ENCODE measurements around the gene PCDHB7. TPM values are rescaled to one million over a fixed set of nuclear protein-coding genes. Genes with fewer than 3 reads are reported as not detected.
"Not testable (repeated sequence)": the region's sequence is repeated elsewhere in the genome, so short reads cannot be mapped to it uniquely, and the experiment has no call there.

The PCDHB7 gene
- total RNA-seq, 2 donors from 2014 or later = 4.2 to 7.1 TPM

GRCh38 chr5:141174291-141175104, 2.1 kb downstream of the PCDHB7 start:
- DNase-seq (ENCODE audit: low spot score); H3K27me3 ChIP-seq (replicated peaks; ENCODE audit: insufficient read depth); ATAC-seq (ENCODE audit: insufficient number of reproducible peaks, low FRiP score, low read depth); H3K27ac ChIP-seq; H3K4me1 ChIP-seq (ENCODE audit: control insufficient read depth in 1 of 2, low read depth in 2 of 2); H3K4me3 ChIP-seq; H3K36me3 ChIP-seq: not testable (repeated sequence)
- H3K9me3 ChIP-seq = peaks cover 45% of the 10 kb centered on the region

- H3K36me3 ChIP-seq = no peaks in the 10 kb centered on the region
- H3K9me3 ChIP-seq = peaks cover 48% of the 10 kb centered on the region
- DNase-seq (ENCODE audit: low spot score) = no peak
- TF ChIP-seq CTCF (IDR thresholded peaks at IDR 0.05) = no peak
- no peak overlapping the region for H3K4me3 ChIP-seq
- H3K27ac ChIP-seq = no peak overlapping the region
- no peak for ATAC-seq (ENCODE audit: insufficient number of reproducible peaks, low FRiP score, low read depth)
- no peaks in the 10 kb centered on the region for H3K27me3 ChIP-seq (replicated peaks; ENCODE audit: insufficient read depth)
- no peaks in the 10 kb centered on the region for H3K4me1 ChIP-seq (ENCODE audit: control insufficient read depth in 1 of 2, low read depth in 2 of 2)
Observed at GRCh38 chr5:141175933-141176332, 3.5 kb downstream of the PCDHB7 start.

GRCh38 chr5:141177577-141178191, 5.2 kb downstream of the PCDHB7 start, which contains the start of gene PCDHB8:
TSS of gene PCDHB8 (plus strand) at chr5:141177790. CDS start at chr5:141178035, 245 bp downstream.
- H3K9me3 ChIP-seq = peaks cover 51% of the 10 kb centered on the region

GRCh38 chr5:141179371-141179770, 6.9 kb downstream of the PCDHB7 start:
- H3K36me3 ChIP-seq; DNase-seq (ENCODE audit: low spot score); H3K4me1 ChIP-seq (ENCODE audit: control insufficient read depth in 1 of 2, low read depth in 2 of 2); H3K4me3 ChIP-seq; H3K27ac ChIP-seq; ATAC-seq (ENCODE audit: insufficient number of reproducible peaks, low FRiP score, low read depth); H3K27me3 ChIP-seq (replicated peaks; ENCODE audit: insufficient read depth): not testable (repeated sequence)
- H3K9me3 ChIP-seq = peaks cover 62% of the 10 kb centered on the region

More at GRCh38 chr5:141177577-141178191, 5.2 kb downstream of the PCDHB7 start, which contains the start of gene PCDHB8:
- H3K27me3 ChIP-seq (replicated peaks; ENCODE audit: insufficient read depth); H3K36me3 ChIP-seq; H3K4me3 ChIP-seq; H3K27ac ChIP-seq; DNase-seq (ENCODE audit: low spot score); ATAC-seq (ENCODE audit: insufficient number of reproducible peaks, low FRiP score, low read depth); H3K4me1 ChIP-seq (ENCODE audit: control insufficient read depth in 1 of 2, low read depth in 2 of 2): not testable (repeated sequence)

GRCh38 chr5:141179876-141180275, 7.4 kb downstream of the PCDHB7 start:
- ATAC-seq (ENCODE audit: insufficient number of reproducible peaks, low FRiP score, low read depth); H3K27ac ChIP-seq; DNase-seq (ENCODE audit: low spot score); H3K4me3 ChIP-seq; H3K4me1 ChIP-seq (ENCODE audit: control insufficient read depth in 1 of 2, low read depth in 2 of 2); H3K27me3 ChIP-seq (replicated peaks; ENCODE audit: insufficient read depth); H3K36me3 ChIP-seq: not testable (repeated sequence)
- peaks cover 63% of the 10 kb centered on the region for H3K9me3 ChIP-seq

- H3K4me3 ChIP-seq = no peak overlapping the region
- TF ChIP-seq CTCF (IDR thresholded peaks at IDR 0.05) = no peak
- no peaks in the 10 kb centered on the region for H3K27me3 ChIP-seq (replicated peaks; ENCODE audit: insufficient read depth)
- H3K36me3 ChIP-seq = no peaks in the 10 kb centered on the region
- H3K9me3 ChIP-seq = peaks cover 61% of the 10 kb centered on the region
- no peaks in the 10 kb centered on the region for H3K4me1 ChIP-seq (ENCODE audit: control insufficient read depth in 1 of 2, low read depth in 2 of 2)
- no peak overlapping the region for H3K27ac ChIP-seq
- no peak for DNase-seq (ENCODE audit: low spot score)
- ATAC-seq (ENCODE audit: insufficient number of reproducible peaks, low FRiP score, low read depth) = no peak
Observed at GRCh38 chr5:141180313-141180712, 7.9 kb downstream of the PCDHB7 start.

GRCh38 chr5:141182248-141182647, 9.8 kb downstream of the PCDHB7 start, which contains the start of gene PCDHB16:
TSS of gene PCDHB16 (plus strand) at chr5:141182387. CDS start at chr5:141182560, 173 bp downstream.
- DNase-seq (ENCODE audit: low spot score) = no peak
- H3K27ac ChIP-seq = peak within 1 kb of the TSS in 1 of 2 donors; percentile 58
- H3K4me3 ChIP-seq = peak within 1 kb of the TSS; percentile 64
- H3K36me3 ChIP-seq = no peaks in the 10 kb centered on the region
- TF ChIP-seq CTCF (IDR thresholded peaks at IDR 0.05) = peak; percentile 26
- H3K4me1 ChIP-seq (ENCODE audit: control insufficient read depth in 1 of 2, low read depth in 2 of 2) = no peaks in the 10 kb centered on the region
- peaks cover 53% of the 10 kb centered on the region for H3K9me3 ChIP-seq
- ATAC-seq (ENCODE audit: insufficient number of reproducible peaks, low FRiP score, low read depth) = peak; percentile 31
- no peaks in the 10 kb centered on the region for H3K27me3 ChIP-seq (replicated peaks; ENCODE audit: insufficient read depth)

GRCh38 chr5:141184117-141184855, 11.8 kb downstream of the PCDHB7 start:
- H3K27me3 ChIP-seq (replicated peaks; ENCODE audit: insufficient read depth); DNase-seq (ENCODE audit: low spot score); H3K4me1 ChIP-seq (ENCODE audit: control insufficient read depth in 1 of 2, low read depth in 2 of 2); H3K27ac ChIP-seq; H3K4me3 ChIP-seq; H3K36me3 ChIP-seq; ATAC-seq (ENCODE audit: insufficient number of reproducible peaks, low FRiP score, low read depth): not testable (repeated sequence)
- peaks cover 55% of the 10 kb centered on the region for H3K9me3 ChIP-seq
